MM.1S (cell line): ENCODE results near the gene GUCY1B1.

Source experiments
- EZH2 ChIP-seq: fragments of 300-600 bp; sonication (generic); optimal IDR thresholded peaks from 2 replicates; pipeline ENCODE3; 2017; ENCODE audit warnings: low read depth, mild to moderate bottlenecking, antibody characterized with exemption, low read length, mixed read lengths
- TF ChIP-seq, protein P1 (sequence below): fragments of 300-600 bp; sonication (generic); IDR thresholded peaks from 2 replicates; pipeline ENCODE4 v1.5.1; 2016; ENCODE audit warnings: antibody characterized with exemption, low read length, mixed read lengths

DNA sequence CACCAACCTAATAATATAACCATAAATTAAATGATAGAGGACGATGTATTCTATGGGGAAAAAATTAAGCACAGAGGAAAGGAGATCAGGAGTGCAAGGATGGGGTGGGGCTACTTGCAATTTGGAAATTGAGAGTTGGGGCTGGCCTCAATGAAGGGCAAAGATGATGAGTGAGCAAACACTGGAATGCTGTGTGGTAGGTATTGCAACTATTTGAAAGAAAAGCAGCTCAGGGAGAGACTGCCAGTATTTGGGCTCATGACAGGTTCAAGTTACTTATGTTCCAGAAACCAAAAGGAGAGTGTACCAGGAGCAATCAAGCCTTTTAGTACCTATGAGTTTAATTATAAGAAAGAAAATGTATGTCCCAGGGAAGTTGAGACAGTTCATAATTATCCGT is 59.8 kb downstream of the GUCY1B1 start:
- TF ChIP-seq, protein P1, sequence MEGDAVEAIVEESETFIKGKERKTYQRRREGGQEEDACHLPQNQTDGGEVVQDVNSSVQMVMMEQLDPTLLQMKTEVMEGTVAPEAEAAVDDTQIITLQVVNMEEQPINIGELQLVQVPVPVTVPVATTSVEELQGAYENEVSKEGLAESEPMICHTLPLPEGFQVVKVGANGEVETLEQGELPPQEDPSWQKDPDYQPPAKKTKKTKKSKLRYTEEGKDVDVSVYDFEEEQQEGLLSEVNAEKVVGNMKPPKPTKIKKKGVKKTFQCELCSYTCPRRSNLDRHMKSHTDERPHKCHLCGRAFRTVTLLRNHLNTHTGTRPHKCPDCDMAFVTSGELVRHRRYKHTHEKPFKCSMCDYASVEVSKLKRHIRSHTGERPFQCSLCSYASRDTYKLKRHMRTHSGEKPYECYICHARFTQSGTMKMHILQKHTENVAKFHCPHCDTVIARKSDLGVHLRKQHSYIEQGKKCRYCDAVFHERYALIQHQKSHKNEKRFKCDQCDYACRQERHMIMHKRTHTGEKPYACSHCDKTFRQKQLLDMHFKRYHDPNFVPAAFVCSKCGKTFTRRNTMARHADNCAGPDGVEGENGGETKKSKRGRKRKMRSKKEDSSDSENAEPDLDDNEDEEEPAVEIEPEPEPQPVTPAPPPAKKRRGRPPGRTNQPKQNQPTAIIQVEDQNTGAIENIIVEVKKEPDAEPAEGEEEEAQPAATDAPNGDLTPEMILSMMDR: no peak
- no peak for TF ChIP-seq EZH2
